GM19099 (cell line): ENCODE data around the gene FUOM.

ENCODE experiments used
- POLR2A ChIP-seq: IDR thresholded peaks from 3 replicates; pipeline ENCODE4 v1.6.1; 2011; ENCODE audit warnings: low read depth; ENCODE audit not compliant: insufficient read length; ENCODE audit errors: extremely low read depth

Gene FUOM

DNA sequence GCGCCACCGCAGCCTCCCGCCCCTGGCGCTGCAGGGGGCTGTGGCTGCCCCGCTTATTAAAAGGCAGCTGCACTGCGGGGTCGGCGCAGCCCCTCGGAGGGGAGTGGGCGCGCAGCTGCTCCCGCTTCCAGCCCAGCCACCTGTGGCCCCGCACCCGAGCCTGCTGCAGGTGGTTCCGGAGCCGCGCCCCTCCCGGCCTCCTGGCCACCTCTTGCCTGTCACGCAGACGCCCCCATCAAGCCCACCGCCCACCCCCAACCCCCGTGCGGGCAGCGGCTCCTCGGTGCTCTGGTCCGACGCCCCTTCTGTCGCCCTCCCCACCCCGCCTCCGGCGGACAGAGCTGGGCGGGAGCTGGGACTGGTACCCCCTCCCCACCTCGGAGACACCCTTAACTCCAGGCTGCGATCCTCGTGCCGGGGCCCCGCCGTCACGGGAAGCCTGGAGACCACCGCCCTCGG, 21.7 kb downstream of the FUOM start:
- no peak for TF ChIP-seq POLR2A

DNA sequence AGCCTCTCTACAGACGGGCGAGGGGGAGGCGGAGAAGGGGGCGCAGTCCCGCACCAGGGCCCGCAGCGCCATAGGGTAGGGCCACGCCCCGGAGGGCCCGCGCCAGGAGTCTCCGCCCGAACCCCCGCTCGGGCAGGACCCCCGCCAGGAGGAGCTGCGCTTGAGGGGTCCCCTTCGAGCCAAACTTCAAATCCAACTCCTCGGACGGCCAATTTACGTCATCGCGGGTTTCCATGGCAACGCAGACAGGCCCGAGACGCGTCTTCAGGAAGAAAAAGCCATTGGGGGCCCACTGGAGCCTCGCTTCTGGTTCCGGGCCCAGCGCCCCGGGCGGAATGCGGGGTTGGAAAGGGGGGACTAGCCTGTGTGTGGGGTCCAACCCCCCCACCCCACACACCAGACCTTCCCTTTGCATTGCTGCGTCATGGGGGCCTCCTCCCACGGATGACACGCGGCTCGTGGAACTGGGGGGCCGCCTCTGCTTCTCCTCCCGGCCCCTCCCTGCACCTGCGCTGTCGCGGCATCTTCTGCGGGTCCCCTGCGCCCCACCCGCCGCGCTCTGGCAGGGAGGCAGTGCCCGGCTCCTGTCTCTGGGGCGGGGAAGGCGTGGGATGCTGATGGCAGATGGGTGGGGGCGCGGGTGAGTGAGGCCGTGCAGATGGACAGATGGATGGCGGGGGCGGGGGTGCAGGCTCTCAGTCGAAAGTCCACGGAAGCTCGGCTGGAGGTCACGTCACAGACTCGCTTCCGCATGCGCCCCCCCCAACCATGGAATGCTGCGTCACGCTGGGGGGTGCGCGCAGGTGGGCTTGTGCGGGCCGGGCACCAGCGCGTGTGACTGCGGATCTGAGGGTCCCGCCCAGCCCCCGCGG, 22.3 kb downstream of the FUOM start:
- TF ChIP-seq POLR2A = no peak

DNA sequence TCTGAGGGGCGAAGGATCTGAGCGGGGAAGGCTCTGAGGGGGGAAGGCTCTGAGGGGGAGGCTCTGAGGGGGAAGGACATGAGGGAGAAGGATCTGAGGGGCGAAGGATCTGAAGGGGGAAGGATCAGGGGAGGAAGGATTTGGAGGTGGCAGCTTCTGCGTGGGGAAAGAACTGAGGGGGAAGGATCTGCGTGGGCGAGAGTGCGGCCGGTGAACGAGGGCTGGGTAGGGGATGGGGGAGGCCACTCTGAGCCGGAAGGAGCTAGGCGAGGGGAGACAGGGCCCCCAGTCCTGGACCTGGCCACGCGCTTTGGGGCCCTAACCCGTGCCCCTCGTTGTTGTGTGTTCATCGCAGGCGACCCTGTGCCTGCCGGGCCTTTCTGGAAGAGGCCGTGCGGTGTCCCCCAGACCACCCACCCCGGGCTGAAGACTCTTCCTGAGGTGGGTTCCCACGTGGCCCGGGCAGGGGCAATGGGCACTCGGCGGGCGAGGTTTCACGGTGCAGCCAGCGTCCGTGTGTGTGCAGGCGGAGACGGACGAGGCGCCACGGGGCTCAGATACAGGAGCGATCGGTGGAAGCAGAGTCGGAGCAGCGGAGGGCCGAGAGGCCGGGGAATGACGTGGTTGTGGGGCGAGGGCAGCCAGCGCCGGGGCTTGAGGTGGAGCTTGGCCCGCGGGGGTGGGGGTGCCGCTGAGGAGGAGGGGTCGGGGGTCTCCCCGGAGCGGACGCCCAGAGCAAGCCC, 23.1 kb downstream of the FUOM start:
- no peak for TF ChIP-seq POLR2A

DNA sequence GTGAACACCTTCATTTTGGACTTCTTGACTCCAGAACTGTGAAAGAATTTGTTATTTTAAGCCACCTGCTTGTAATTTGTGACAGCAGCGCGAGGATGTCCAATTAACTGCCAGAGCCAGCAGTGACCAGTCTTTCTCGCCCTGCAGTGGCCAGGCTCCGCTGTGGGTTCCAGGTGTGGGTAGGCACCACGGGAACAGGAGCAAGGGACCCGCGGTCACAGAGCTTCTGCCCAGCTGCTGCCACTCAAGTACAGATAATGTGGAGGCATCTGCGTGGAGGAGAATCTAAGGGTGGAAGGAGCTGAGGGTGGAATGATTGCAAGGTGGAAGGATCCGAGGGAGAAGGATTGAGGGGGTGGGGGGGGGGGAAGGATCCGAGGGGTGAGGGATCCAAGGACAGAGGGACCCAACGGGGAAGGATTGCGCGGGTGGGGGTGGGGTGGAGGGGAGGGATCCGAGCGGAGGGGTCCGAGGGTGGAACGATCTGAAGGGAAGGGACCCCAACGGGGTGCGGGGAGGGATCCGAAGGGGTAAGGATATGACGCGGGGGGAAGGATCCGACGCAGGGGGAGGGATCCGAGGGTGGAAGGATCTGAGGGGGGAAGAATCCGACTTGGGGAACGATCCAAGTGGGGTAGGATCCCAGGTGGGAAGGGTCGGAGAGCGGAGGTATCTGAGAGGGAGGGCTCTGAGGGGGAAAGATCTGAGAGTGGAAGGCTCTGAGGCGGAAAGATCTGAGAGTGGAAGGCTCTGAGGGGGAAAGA, 24.7 kb downstream of the FUOM start:
- TF ChIP-seq POLR2A = no peak

DNA sequence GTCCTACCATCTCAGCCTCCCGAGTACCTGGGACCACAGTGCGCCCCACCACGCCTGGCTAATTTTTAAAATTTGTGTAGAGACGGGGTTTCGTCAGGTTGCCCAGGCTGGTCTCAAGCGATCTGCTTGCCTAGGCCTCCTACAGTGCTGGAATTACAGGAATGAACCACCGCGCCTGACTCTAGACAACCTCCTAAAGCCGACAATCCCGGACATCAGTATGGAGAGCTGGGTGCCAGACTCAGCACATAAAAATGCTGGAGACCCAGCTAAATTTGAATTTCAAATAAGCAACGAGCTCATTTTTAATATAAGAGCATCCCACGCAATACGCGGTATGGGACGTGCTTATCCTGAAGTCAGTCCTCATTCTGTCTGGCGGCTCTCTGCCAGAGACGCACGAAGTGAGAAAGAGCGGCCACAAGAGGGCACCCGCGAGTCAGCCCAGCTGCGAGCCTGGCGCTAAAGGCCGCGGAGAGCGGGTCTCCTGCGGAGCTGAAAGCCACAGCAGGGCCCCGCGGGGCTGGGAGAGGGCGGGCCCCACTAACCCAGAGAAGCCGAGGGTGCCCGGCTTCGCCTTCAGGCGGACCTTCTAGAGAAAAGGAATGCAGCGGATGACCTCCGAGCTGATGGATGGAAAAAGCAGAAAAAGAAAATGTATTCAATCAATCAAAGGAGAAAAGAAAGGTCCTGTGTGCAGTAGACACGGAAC, 28.2 kb downstream of the FUOM start:
- no peak for TF ChIP-seq POLR2A

DNA sequence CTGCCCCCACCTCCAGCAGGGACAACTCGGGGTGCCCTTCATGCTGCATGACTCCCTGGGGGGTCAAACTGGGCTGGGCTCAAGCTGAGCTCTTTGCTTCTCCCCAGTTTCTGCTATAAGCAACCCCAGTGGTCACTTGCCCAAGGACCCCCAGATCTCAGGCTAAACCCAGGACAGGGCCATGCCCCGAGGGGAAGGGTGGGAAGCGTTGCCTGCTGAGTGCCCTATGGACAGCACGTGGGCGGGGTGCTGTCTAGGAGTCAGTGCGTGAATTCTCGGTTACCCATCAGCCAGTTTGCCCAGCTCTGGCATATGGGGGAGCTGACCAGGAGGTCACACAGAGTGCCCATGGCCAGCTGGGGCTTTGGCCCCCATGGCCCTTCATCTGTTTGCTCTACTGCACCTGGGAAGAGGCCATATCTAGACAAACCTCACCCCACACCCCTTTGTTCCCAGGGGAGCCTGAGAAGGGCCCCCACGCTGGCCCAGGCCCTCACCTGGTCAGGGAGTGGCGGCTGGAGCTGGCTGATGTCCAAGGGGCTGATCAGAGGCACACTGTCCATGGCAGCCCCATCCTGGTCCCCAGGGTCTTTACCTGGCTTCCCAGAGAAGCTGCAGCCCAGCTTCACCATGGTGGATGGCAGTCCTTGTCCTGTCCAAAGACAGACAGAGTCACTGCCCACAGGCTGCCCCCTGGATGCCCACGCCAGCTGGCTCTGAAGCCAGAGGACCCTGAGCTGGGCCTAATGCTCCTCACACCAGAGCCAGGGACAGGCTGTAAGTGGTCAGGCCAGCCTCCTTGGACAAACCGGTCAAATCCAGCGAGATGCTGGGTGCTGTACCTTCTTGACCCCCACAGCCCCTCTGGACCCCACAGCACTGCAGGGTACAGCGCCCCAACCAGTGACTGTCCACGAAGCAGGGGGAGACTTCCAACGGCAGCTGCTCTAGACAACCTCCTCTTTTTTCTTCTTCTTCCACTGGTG, 29.2 kb downstream of the FUOM start:
- no peak for TF ChIP-seq POLR2A

DNA sequence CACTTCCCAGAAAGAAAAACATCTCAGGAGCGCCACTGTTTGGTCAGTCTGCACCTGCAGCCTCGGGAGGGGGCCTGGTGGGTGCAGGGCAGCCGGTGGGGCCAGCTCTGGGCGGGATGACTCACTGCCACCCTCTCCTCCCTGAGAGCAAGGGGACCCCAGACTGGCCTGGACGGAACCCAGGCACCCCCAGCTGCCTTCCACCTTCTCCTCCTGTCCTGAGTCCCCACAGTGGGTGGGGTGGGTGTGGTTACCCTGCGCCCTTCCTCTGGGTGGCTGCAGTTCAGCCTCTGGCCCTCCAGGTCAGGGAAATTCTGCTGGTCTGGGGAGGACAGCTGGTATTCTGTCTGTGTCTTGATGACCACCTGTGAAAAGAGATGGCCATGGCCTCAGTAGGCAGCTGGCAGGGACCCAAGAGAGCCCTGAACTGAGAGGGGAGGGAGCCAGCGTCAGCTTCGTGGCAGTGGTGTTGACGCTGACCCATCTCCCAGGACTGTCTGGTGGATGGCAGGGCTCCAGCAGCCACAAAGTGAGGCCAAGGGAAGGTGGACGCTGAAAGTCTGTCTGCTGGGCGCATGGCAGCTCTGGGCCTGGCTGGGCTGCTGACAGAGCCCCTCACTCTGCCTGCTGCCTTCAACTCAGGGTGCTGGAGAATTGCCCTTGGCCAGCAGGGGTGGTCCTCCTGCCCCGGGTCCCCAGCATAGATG, 30.0 kb downstream of the FUOM start:
- TF ChIP-seq POLR2A = no peak

DNA sequence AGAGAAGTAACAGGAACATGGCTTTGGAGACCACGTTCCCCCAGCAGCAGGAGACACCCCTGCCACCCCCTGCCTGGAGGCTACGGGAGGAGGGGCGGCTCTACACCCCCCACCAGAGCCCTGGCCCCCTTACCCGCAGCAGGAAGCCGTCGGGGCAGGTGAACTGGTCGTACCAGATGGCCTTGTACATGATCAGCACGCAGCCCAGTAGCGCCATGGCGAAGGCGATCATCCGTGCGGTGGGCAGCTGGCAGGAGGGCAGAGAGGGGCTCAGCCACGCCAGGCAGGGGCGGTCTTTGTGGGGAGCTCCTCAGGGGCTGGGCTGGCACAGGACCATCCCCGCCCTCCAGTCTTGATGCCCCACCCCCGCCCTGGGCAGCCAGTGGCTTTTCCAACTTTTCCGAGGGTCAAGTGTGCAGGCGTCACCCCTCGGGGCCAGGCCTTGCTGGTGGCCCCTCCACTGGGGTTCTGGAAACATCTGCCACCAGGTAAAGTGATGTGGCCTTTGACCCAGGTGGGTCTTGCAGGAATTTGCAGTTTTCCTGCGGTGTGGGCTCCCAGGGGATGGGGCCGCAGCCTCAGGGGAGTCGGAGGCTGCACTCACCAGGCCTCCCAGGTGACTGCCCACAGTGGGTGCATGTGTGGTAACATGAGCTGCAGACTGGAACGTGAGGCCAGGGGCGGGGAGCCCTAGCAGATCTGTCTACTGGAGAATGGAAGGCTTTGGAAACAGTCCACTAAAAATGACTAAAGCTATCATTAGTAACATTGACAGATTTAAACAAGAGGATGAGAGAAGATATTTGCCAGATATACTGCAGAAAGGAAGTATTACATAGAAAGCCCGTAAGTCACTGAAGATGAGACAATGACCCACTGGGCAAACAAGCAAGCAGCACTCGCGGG, 30.8 kb downstream of the FUOM start:
- TF ChIP-seq POLR2A = no peak

DNA sequence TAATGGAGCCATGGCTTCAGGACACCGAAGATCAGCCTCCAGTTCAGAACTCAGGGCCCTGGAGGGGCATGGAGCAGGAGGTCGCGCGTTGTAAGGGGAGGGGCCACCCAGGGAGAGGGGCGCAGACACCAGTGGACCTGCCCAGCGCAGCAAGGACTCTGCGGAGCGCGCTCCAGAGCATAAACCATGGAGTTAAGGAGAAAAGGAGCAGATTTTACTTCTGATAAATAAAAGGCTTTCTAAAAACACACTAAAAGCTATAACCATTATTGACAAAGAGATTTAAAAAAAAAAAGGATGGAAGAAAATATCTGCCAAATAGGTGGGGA, 31.6 kb downstream of the FUOM start:
- TF ChIP-seq POLR2A = no peak

DNA sequence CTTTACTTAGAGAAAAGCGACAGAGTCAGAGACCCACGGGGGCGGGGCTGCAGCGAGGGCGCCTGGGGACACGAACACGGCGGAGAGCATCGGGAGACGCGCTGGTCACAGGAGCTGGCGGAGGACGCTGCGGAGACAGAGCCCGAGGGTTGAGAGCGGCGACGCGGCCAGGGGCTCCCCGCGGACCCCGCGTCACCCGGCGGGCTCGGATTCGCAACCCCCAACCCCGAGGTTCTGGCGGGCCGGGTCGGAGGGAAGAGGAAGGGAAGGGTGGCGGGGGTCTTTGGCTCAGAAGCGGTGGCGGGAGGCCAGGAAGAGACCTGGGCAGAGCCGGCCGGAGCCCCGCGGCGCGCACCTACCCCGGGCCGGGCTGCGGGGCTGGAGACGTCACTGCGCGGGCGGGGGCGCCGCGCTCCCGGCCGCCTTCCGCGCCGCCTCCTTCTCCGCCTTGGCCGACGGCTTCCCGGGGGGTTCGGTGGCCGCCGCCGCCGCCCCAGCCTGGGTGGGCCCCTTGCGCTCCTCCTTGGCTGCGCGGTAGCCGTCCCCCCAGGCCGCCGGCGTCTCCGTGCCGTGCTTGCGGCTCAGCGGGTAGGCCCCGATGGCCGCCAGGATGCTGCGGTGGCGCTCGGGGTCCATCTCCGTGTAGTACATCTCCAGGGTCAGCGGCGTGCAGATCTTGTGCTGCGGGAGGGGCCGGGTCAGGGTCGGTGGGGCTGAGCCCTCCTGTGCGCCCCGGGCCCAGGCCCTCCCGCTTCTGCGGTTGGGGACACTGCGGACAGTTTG, 32.2 kb downstream of the FUOM start:
- no peak for TF ChIP-seq POLR2A

DNA sequence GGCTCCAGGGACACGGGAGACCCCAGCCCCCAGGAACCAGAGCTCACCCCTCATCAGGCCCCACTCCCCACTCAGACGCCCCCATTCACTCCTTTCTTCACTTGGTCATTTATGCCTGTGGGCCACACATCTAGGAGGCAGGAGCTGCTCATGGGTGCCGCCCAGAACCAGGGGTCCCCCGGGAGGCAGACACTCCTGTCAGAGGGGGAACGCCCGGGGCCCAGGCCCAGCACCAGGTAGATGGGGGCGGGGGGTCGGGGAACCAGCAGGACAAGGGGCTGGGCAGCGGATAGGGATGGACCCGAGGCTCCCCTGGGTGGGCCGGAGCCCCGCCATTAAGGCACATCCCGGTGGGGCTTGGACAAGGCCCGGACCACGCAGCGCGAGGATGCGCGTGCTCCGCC, 33.0 kb downstream of the FUOM start:
- no peak for TF ChIP-seq POLR2A
